Hepatocyte (in vitro differentiated cells): ENCODE measurements around the gene ATP13A2.

Experiments used
- CTCF ChIP-seq: fragments of 200-600 bp; sonication (generic); IDR thresholded peaks from 2 replicates; pipeline ENCODE4 v1.5.1; 2016; ENCODE audit warnings: antibody characterized with exemption, mild to moderate bottlenecking; ENCODE audit not compliant: poor library complexity
- EZH2 ChIP-seq: fragments of 200-600 bp; sonication (generic); IDR thresholded peaks from 2 replicates; pipeline ENCODE4 v1.6.1; 2016; ENCODE audit warnings: antibody characterized with exemption, mild to moderate bottlenecking, borderline replicate concordance
- EZH2phosphoT487 ChIP-seq: fragments of 200-600 bp; sonication (generic); IDR thresholded peaks from one replicate; pipeline ENCODE4 v1.6.1; 2018; ENCODE audit warnings: antibody characterized with exemption, mild to moderate bottlenecking, low read depth, moderate library complexity; ENCODE audit not compliant: unreplicated experiment, severe bottlenecking

- TF ChIP-seq CTCF, result no peak
- no peak for TF ChIP-seq EZH2
- no peak for TF ChIP-seq EZH2phosphoT487
These were observed 2.0 kb upstream of the ATP13A2 start for GRCh38 chr1:17013491-17014320.
